ENCODE measurements around the gene OR10K2.

The OR10K2 gene, protein sequence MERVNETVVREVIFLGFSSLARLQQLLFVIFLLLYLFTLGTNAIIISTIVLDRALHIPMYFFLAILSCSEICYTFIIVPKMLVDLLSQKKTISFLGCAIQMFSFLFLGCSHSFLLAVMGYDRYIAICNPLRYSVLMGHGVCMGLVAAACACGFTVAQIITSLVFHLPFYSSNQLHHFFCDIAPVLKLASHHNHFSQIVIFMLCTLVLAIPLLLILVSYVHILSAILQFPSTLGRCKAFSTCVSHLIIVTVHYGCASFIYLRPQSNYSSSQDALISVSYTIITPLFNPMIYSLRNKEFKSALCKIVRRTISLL

DNA sequence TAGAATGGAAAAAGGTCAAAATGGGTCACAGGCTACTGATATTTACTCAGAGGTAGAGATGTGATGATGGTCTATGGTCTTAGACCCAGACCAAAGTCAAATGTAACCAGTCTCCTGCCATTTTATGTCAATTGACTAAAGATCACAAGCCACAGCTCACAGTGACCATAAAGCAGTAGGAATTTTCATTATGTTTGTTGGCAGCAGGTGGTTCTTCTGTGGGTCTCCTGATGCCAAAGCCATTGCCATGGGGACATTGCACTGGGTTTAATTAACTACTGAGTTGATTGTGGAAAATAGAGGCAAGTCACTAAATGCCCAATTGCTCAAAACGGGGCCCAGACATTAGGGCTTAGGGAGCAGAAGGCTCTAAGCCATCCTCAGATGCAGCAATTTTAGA is at the start of gene OR10K2:
TSS of gene OR10K2 (minus strand) at position 101 of the 400 bp plus-strand sequence. CDS start 5,371 bp downstream, outside the sequence.
- TF ChIP-seq, protein P1, sequence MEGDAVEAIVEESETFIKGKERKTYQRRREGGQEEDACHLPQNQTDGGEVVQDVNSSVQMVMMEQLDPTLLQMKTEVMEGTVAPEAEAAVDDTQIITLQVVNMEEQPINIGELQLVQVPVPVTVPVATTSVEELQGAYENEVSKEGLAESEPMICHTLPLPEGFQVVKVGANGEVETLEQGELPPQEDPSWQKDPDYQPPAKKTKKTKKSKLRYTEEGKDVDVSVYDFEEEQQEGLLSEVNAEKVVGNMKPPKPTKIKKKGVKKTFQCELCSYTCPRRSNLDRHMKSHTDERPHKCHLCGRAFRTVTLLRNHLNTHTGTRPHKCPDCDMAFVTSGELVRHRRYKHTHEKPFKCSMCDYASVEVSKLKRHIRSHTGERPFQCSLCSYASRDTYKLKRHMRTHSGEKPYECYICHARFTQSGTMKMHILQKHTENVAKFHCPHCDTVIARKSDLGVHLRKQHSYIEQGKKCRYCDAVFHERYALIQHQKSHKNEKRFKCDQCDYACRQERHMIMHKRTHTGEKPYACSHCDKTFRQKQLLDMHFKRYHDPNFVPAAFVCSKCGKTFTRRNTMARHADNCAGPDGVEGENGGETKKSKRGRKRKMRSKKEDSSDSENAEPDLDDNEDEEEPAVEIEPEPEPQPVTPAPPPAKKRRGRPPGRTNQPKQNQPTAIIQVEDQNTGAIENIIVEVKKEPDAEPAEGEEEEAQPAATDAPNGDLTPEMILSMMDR (IDR thresholded peaks at IDR 0.05; ENCODE audit: low read depth, low read length): no peak
- H3K4me3 ChIP-seq (replicated peaks in 1 of 2; ENCODE audit: low read depth in 2 of 2, low read length in 2 of 2): no peak within 1 kb of the TSS
- no peak for DNase-seq (ENCODE audit: low read depth in 2 of 2)

DNA sequence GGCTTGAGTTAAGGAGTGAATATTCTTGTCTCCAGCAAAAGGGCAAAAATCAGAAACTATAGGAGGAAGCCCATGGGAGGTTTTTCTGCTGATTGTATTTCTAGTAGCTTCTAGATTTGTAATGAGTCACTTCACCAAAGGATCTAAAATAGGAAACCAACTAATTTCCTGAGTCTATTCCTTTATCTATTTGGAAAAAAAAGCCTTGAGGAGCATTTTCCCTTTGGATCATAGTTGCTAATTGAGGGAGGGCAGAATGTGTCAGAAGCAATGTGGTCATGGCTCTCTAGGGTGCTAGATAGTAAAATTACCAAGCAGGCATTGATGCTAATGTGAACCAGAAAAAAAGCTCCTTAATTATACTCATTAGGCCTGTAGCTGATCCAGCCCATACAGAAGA is 45.9 kb upstream of the OR10K2 start, which contains the start of gene OR10R2:
TSS of gene OR10R2 (plus strand) at position 301 of the 400 bp plus-strand sequence. CDS start 106 bp downstream, outside the sequence.
- TF ChIP-seq, protein P1 (IDR thresholded peaks at IDR 0.05; ENCODE audit: low read depth, low read length): no peak
- no peak within 1 kb of the TSS for H3K4me3 ChIP-seq (replicated peaks in 1 of 2; ENCODE audit: low read depth in 2 of 2, low read length in 2 of 2)
- DNase-seq (ENCODE audit: low read depth in 2 of 2): no peak

DNA sequence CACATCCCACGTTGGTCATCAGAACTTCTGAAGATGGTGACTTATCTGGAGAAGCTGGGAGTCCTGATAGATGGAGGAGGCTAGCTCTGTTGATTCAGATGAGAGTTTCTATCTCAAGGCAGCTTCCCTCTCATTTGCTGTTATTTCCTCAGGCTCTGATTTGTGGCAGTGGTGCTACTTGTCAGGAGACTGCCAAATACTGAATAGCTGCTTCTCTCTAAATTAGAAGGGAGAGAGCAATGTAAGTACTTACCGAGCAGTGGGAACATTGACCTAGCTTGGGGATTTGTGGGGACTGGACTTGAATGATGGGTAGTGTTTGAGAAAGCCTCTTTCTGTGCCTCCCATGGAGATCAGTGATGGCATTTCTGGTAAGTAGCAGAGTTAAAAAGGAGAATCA is 35.5 kb upstream of the OR10K2 start, which contains the start of gene OR10K1:
TSS of gene OR10K1 (plus strand) at position 301 of the 400 bp plus-strand sequence. CDS start 3,728 bp downstream, outside the sequence.
- H3K4me3 ChIP-seq (replicated peaks in 1 of 2; ENCODE audit: low read depth in 2 of 2, low read length in 2 of 2): no peak within 1 kb of the TSS
- DNase-seq (ENCODE audit: low read depth in 2 of 2): no peak
- TF ChIP-seq, protein P1 (IDR thresholded peaks at IDR 0.05; ENCODE audit: low read depth, low read length): no peak

DNA sequence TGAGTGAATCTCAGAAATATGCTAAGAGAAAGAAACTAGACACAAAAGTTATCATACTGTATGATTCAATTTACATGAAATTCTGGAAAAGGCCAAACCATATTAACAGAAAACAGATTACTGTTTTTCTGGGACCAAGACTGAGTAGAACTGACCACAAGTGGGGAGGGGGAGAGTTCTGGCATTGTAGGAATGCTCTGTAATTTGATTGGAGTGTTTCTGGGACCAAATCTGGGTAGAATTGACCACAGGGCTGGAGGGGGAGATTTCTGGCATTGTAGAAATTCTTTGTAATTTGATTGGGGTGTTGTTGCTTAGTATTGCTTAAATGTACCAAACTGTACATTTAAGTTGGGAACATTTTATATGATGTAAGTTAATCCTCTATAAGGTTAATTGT is 32.2 kb upstream of the OR10K2 start:
- DNase-seq (ENCODE audit: low read depth in 2 of 2): no peak
- H3K4me3 ChIP-seq (replicated peaks in 1 of 2; ENCODE audit: low read depth in 2 of 2, low read length in 2 of 2): no peak overlapping the region
- TF ChIP-seq, protein P1 (IDR thresholded peaks at IDR 0.05; ENCODE audit: low read depth, low read length): no peak

DNA sequence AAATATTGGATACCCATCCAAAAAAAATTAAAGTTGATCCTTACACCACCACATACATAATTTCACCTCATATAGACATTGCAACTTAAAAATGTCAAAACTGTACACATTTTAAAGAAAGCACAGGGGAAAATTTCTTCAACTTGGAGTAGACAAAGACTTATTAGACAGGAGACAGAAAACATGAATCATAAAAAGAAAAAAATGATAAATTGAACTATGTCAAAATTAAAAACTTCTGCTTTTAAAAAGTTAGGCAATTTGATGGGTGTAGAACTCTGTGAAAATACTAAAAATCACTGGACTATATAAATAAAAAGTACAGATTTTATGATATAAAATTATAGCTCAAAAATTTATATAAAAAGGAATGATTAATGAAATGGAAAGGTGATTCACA is 31.2 kb upstream of the OR10K2 start:
- TF ChIP-seq, protein P1 (IDR thresholded peaks at IDR 0.05; ENCODE audit: low read depth, low read length): no peak
- no peak for DNase-seq (ENCODE audit: low read depth in 2 of 2)
- H3K4me3 ChIP-seq (replicated peaks in 1 of 2; ENCODE audit: low read depth in 2 of 2, low read length in 2 of 2): no peak overlapping the region

DNA sequence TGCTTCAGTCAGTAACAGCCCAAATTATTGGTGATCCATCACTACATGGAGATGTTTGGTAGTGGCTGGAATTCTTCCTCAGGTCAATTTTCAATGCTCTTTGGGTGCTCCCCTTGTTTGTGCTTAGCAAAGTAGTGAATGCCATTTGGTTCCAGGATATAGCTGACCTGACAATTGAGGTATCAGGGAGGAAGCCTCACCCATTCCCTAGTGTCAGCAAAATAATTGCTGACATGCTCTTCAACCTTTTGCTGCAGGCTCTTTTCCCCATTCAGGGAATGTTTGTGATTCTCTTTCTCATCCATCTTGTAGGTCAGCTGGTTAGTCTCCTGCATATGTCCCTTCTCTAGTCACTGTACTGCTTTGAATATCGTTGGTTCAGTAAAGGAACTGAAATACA is 28.5 kb upstream of the OR10K2 start:
- no peak for DNase-seq (ENCODE audit: low read depth in 2 of 2)
- TF ChIP-seq, protein P1 (IDR thresholded peaks at IDR 0.05; ENCODE audit: low read depth, low read length): no peak

More for the DNA sequence above, 28.5 kb upstream of the OR10K2 start:
- H3K4me3 ChIP-seq (replicated peaks in 1 of 2; ENCODE audit: low read depth in 2 of 2, low read length in 2 of 2): no peak overlapping the region

Data from cardiac fibroblast (primary cell).